Pancreas (tissue), 10 donors: ENCODE data around the gene EME2. TPM values are rescaled to one million over a fixed set of nuclear protein-coding genes. Genes with fewer than 3 reads are reported as not detected.

Experiments used
- ATAC-seq, 4 donors: fragments of 200-7000 bp; cut with Tn5 transposase; one replicate each; pipeline versions ENCODE4 v1.8.0 to v1.9.1; 2020; ENCODE audit warnings: mild to moderate bottlenecking in 4 of 4, moderate library complexity in 4 of 4
- DNase-seq, 6 donors: peaks; one replicate each; pipeline ENCODE4 v3.0.0-alpha.2; 2020
- FAIRE-seq: peaks from 2 replicates; lab custom pipeline; 2012; peaks lifted over from hg19 to GRCh38; lab: Jason Lieb, UNC
- H3K27ac ChIP-seq, 4 donors: fragments of 200-600 bp; sonication (generic); 1 replicate in 3 of 4; 2 replicates in 1 of 4; pipeline versions ENCODE4 v1.5.0 to v1.8.0; 2020
- H3K27me3 ChIP-seq, 4 donors: fragments of 200-600 bp; one replicate each; pipeline ENCODE4 v1.8.0; 2021
- H3K36me3 ChIP-seq, 3 donors: fragments of 200-600 bp; sonication (generic) in 1 of 3; one replicate each; pipeline versions ENCODE4 v1.5.0 to v1.8.0; 2020 to 2021
- H3K4me1 ChIP-seq, 3 donors: fragments of 200-600 bp; one replicate each; pipeline ENCODE4 v1.8.0; 2021
- H3K4me3 ChIP-seq, 4 donors: fragments of 200-600 bp; sonication (generic) in 2 of 4; one replicate each; pipeline versions ENCODE4 v1.5.0 to v1.8.0; 2020 to 2021
- H3K9me3 ChIP-seq, 4 donors: fragments of 200-600 bp; one replicate each; pipeline ENCODE4 v1.8.0; 2021
- CTCF ChIP-seq, 4 donors: fragments of 200-600 bp; sonication (generic) in 3 of 4; IDR thresholded peaks; one replicate each; pipeline versions ENCODE4 v1.5.0 to v1.8.0; 2021; ENCODE audit warnings: antibody characterized with exemption in 4 of 4
- WGBS, 2 donors: extraction: QIAGEN DNeasy Blood & Tissue Kit; methylation state at CpG; one replicate each; pipeline ENCODE4 v1.1.7; 2013; 5-methylcytosine and 5-hydroxymethylcytosine counted together
- intact Hi-C, 3 donors: fragments of 100-400 bp; cut with DNase I; formaldehyde crosslinking; loops; one replicate each; pipeline versions ENCODE4 v1.11.1 to v1.14.2; 2022
- polyA plus RNA-seq, 2 donors: library from polyadenylated mRNA; stranded (reverse); fragments of 200-250 nt; gene quantifications; one replicate each; pipeline ENCODE4 v1.2.3, GENCODE V29; 2013
- total RNA-seq, 6 donors: library from RNA; stranded (reverse); fragmentation: NEBNext Ultra II Directional in 4 of 6; extraction: Animal tissue kit (Norgen Biotek cat#: 25700) in 4 of 6; gene quantifications; one replicate each; pipeline versions ENCODE4 v1.2.1 to v1.2.4, GENCODE V29; 2021 to 2023
- donor health status: healthy with polysubstance abuse.
- donor health status: DM: no; HTN: no; CAD: no; lungs with moderate emphysema.
- donor health status: DM: no; HTN: no; CAD: no.
- donor health status: control.
- donor health status: control.
- donor health status: Bipolar disorder and iron deficiency.
- donor health status: DM: yes; HTN: yes; CAD: no.
- donor health status: DM: no; HTN: no; CAD: no.
- donor health status: DM: no; HTN: no; CAD: no.
- donor health status: DM: yes; HTN: yes; CAD: no.

EME2 gene
- total and polyA plus RNA-seq, 8 donors = 4.7 to 37.9 (median 8.1) TPM

- peak within 1 kb of the TSS; percentile 87 to 100 (median 96) for H3K4me3 ChIP-seq
- ATAC-seq (peak; percentile 38 to 56 (median 50)), FAIRE-seq (no peak), DNase-seq (peak; percentile 72 to 93 (median 82))
- no peaks in the 10 kb centered on the region for H3K27me3 ChIP-seq
- H3K36me3 ChIP-seq = peaks cover 0 to 20% (median 0%) of the 10 kb centered on the region in 3 donors
- intact Hi-C loops = no loop called here
- no peak for TF ChIP-seq CTCF (IDR thresholded peaks at IDR 0.05)
- WGBS, 2 donors = 1 to 2% methylated on average over 43 to 79 of the region's 79 CpGs
- peak within 1 kb of the TSS; percentile 89 to 97 (median 92) for H3K27ac ChIP-seq
- H3K9me3 ChIP-seq = no peaks in the 10 kb centered on the region
- peaks cover 9 to 13% (median 9%) of the 10 kb centered on the region in 3 donors for H3K4me1 ChIP-seq
Measured at GRCh38 chr16:1771188-1771863, 1.3 kb upstream of the EME2 start, which contains the start of gene NME3. Gene NME3, minus strand, starts transcription at chr16:1771543. Its CDS starts 9 bp downstream, at chr16:1771534.

- no peak for FAIRE-seq
- Histone ChIP-seq H3K27ac (peak overlapping the region in 3 of 4 donors; percentile 68 to 97 (median 90)), H3K27me3 (no peaks in the 10 kb centered on the region), H3K36me3 (peaks cover 0 to 24% (median 0%) of the 10 kb centered on the region in 3 donors), H3K4me3 (peak overlapping the region; percentile 87 to 100 (median 96)), H3K4me1 (peaks cover 9 to 13% (median 9%) of the 10 kb centered on the region in 3 donors), H3K9me3 (no peaks in the 10 kb centered on the region)
- TF ChIP-seq CTCF (IDR thresholded peaks at IDR 0.05) = no peak
- no peak for ATAC-seq
- intact Hi-C loops = no loop called here
- 7 to 10% methylated on average over 22 of the region's 22 CpGs for WGBS, 2 donors
- peak in 2 of 6 donors; percentile 40 to 70 for DNase-seq
Measured at GRCh38 chr16:1771864-1772361, 697 bp upstream of the EME2 start.

- Histone ChIP-seq H3K4me1 (peaks cover 9 to 13% (median 9%) of the 10 kb centered on the region in 3 donors), H3K27ac (peak within 1 kb of the TSS; percentile 89 to 97 (median 92)), H3K4me3 (peak within 1 kb of the TSS; percentile 87 to 100 (median 96)), H3K9me3 (no peaks in the 10 kb centered on the region), H3K36me3 (peaks cover 0 to 27% (median 10%) of the 10 kb centered on the region in 3 donors), H3K27me3 (no peaks in the 10 kb centered on the region)
- FAIRE-seq (no peak), DNase-seq (peak; percentile 76 to 96 (median 90)), ATAC-seq (peak; percentile 74 to 80 (median 76))
- intact Hi-C loops = no loop called here
- peak; percentile 60 to 74 (median 66) for TF ChIP-seq CTCF (IDR thresholded peaks at IDR 0.05)
- WGBS, 2 donors = 0 to 1% methylated on average over 59 to 108 of the region's 108 CpGs
Measured at GRCh38 chr16:1772908-1773702, 495 bp downstream of the EME2 start, which contains the start of gene MRPS34. Gene MRPS34, minus strand, starts transcription at chr16:1773134. Its CDS starts 15 bp downstream, at chr16:1773119.

DNA sequence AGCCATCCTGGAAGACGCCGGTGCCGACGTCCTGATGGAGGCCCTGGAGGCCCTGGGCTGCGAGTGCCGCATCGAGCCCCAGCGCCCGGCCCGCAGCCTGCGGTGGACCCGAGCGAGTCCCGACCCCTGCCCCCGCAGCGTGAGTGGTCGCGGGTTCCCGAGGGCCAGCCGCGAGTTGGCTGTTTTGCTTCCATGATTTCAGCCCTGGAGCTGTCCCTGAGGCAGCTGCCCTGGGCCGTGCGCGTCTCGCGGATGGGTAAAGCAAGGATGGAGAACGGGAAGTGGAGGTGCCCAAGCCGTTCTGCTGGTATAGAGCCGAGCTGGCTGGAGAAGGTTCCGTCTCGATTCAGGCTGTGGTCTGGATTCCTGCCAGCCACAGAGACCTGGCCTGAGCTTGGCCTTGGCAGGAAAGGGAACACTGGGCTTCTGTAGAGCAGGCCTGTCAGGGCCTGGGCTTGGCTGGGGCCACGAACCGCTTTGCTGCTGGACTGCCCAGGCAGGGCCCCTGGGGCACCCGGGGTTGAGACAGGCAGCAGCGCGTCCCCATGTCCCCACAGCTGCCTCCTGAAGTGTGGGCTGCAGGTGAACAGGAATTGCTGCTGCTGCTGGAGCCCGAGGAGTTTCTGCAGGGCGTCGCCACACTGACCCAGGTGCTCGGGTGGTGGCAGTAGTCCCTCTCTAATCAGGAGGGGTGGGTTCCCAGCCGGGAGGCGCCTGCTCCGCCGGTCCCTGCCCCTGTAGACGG is 1.3 kb downstream of the EME2 start:
- Histone ChIP-seq H3K4me1 (peaks cover 9 to 13% (median 9%) of the 10 kb centered on the region in 3 donors), H3K27ac (peak overlapping the region; percentile 89 to 97 (median 92)), H3K4me3 (peak overlapping the region; percentile 87 to 100 (median 96)), H3K27me3 (no peaks in the 10 kb centered on the region), H3K9me3 (no peaks in the 10 kb centered on the region), H3K36me3 (peaks cover 0 to 25% (median 10%) of the 10 kb centered on the region in 3 donors)
- WGBS, 2 donors = 5 to 8% methylated on average over 43 to 45 of the region's 45 CpGs
- TF ChIP-seq CTCF (IDR thresholded peaks at IDR 0.05) = no peak
- FAIRE-seq (no peak), DNase-seq (peak in 3 of 6 donors; percentile 46 to 89 (median 69)), ATAC-seq (peak in 3 of 4 donors; percentile 3)
- intact Hi-C loops = no loop called here
